K562 (cell line): ENCODE data around the gene NCAPG2. TPM values are rescaled to one million over a fixed set of nuclear protein-coding genes. Genes with fewer than 3 reads are reported as not detected.

ENCODE experiments used
- ATAC-seq: fragments of 200-7000 bp; cut with Tn5 transposase; 3 replicates; pipeline ENCODE4 v1.9.1; 2020; ENCODE audit warnings: moderate library complexity
- BruUV-seq: library from RNA; stranded (reverse); fragments of 400-500 nt; replicated peaks from 2 replicates; lab custom pipeline; 2021; lab: Mats Ljungman, UMichigan
- CTCF ChIA-PET: fragments of 300-600 bp; formaldehyde crosslinking; extraction: SDS; loops from one replicate; lab custom pipeline; 2021; ENCODE audit warnings: low intra/inter-chr PET ratio; lab: Yijun Ruan, JAX
- POLR2A ChIA-PET: fragments of 300-600, 350-650 bp; sonication (Branson Sonifier 250); formaldehyde crosslinking; extraction: SDS; loops from one replicate; lab custom pipeline; 2021; ENCODE audit warnings: antibody characterized with exemption, inconsistent platforms; lab: Yijun Ruan, JAX
- DNase-seq, 4 experiments: peaks; one replicate each; pipeline versions ENCODE4 v3.0.0 to v3.0.0-alpha.2; 2011 to 2018; ENCODE audit warnings: low spot score in 3 of 4, mixed read lengths in 3 of 4; ENCODE audit errors: extremely low read depth in 1 of 4
- FAIRE-seq: peaks from 2 replicates; lab custom pipeline; 2011; peaks lifted over from hg19 to GRCh38; lab: Jason Lieb, UNC
- H2AFZ ChIP-seq: 2 replicates; pipeline ENCODE4 v1.6.0; 2011; ENCODE audit warnings: low read depth, low read length, control low read depth, inconsistent platforms
- H3K27ac ChIP-seq: fragments of 200-600 bp; 3 replicates; pipeline ENCODE4 v1.8.0; 2011; ENCODE audit warnings: low read depth, mild to moderate bottlenecking, control low read depth, inconsistent platforms, low read length, moderate library complexity, mixed read lengths; ENCODE audit errors: extremely low read depth
- H3K27me3 ChIP-seq, 2 experiments: fragments of 300-600 bp in 1 of 2; 2 replicates in 1 of 2; 3 replicates in 1 of 2; pipeline versions ENCODE4 v1.6.0 to v1.8.0; 2011; ENCODE audit warnings: inconsistent platforms in 2 of 2, low read length in 2 of 2, mild to moderate bottlenecking in 1 of 2, mixed read lengths in 1 of 2, moderate library complexity in 1 of 2; ENCODE audit not compliant: control insufficient read depth in 2 of 2, insufficient read depth in 2 of 2
- H3K36me3 ChIP-seq: fragments of 300-600 bp; 3 replicates; pipeline ENCODE4 v1.8.0; 2011; ENCODE audit warnings: mild to moderate bottlenecking, low read length, inconsistent platforms; ENCODE audit not compliant: control insufficient read depth, insufficient read depth
- H3K4me1 ChIP-seq, 2 experiments: fragments of 200-600 bp in 1 of 2; replicated peaks in 1 of 2; 2 replicates in 1 of 2; 3 replicates in 1 of 2; pipeline versions ENCODE4 v1.5.1 to v1.8.0; 2011; ENCODE audit warnings: inconsistent platforms in 2 of 2, low read length in 2 of 2, mild to moderate bottlenecking in 1 of 2, mixed read lengths in 1 of 2, moderate library complexity in 1 of 2; ENCODE audit not compliant: control insufficient read depth in 2 of 2, insufficient read depth in 2 of 2
- H3K4me2 ChIP-seq: 2 replicates; pipeline ENCODE4 v1.6.1; 2011; ENCODE audit warnings: low read length, control low read depth, inconsistent platforms, mixed read lengths; ENCODE audit not compliant: insufficient read depth
- H3K4me3 ChIP-seq: fragments of 200-600 bp; sonication (generic), shearing (Covaris generic); 2 replicates; pipeline ENCODE4 v1.5.1; 2016; ENCODE audit warnings: control low read depth, inconsistent platforms
- H3K79me2 ChIP-seq: fragments of 200-600 bp; 3 replicates; pipeline ENCODE4 v1.8.0; 2011; ENCODE audit warnings: low read length, inconsistent platforms; ENCODE audit not compliant: control insufficient read depth, insufficient read depth
- H3K9ac ChIP-seq, 2 experiments: 2 replicates each; pipeline versions ENCODE4 v1.6.0 to v1.6.1; 2011; ENCODE audit warnings: low read depth in 2 of 2, low read length in 2 of 2, control low read depth in 1 of 2, inconsistent platforms in 1 of 2, mild to moderate bottlenecking in 1 of 2, mixed read lengths in 1 of 2; ENCODE audit not compliant: insufficient read depth in 1 of 2
- H3K9me1 ChIP-seq: one replicate; pipeline ENCODE4 v1.6.0; 2011; ENCODE audit warnings: inconsistent platforms, mild to moderate bottlenecking, low read length, moderate library complexity; ENCODE audit not compliant: control insufficient read depth, insufficient read depth
- H3K9me3 ChIP-seq: replicated peaks from 2 replicates; pipeline ENCODE4 v1.5.1; 2011; ENCODE audit warnings: low read depth, low read length, inconsistent platforms; ENCODE audit not compliant: control insufficient read depth, insufficient read depth
- H4K20me1 ChIP-seq: replicated peaks from 2 replicates; pipeline ENCODE4 v1.6.1; 2011; ENCODE audit warnings: low read length, inconsistent platforms, mixed read lengths; ENCODE audit not compliant: control insufficient read depth, insufficient read depth
- ELF2 ChIP-seq: fragments of 250-450 bp; sonication (Bioruptor Pico); IDR thresholded peaks from 2 replicates; pipeline ENCODE4 v1.5.0; 2021; ENCODE audit warnings: mild to moderate bottlenecking
- KAT8 ChIP-seq: fragments of 450-650 bp; IDR thresholded peaks from 2 replicates; pipeline ENCODE4 v1.6.1; 2016; ENCODE audit warnings: low read depth, mild to moderate bottlenecking
- NRF1 ChIP-seq, 2 experiments: fragments of 450-650 bp; IDR thresholded peaks in 1 of 2; conservative IDR thresholded peaks in 1 of 2; 2 replicates each; pipeline ENCODE4 v1.6.1; 2014; ENCODE audit warnings: mild to moderate bottlenecking in 2 of 2
- POLR2AphosphoS5 ChIP-seq: IDR thresholded peaks from 2 replicates; pipeline ENCODE4 v1.6.1; 2011; ENCODE audit warnings: mild to moderate bottlenecking, low read depth, low read length, moderate library complexity; ENCODE audit not compliant: control insufficient read depth, insufficient read depth
- POLR2G ChIP-seq: fragments of 200-400 bp; formaldehyde crosslinking; IDR thresholded peaks from 2 replicates; pipeline ENCODE4 v1.6.1; 2017; ENCODE audit warnings: low read depth, mild to moderate bottlenecking, antibody characterized with exemption, low read length, moderate library complexity
- WGBS: fragments of 100-300 bp; shearing (Covaris generic); methylation state at CpG from one replicate; pipeline ENCODE4 v1.1.6; 2016; ENCODE audit warnings: low coverage, mixed read lengths; ENCODE audit not compliant: insufficient coverage; ENCODE audit errors: missing lambda C conversion rate; 5-methylcytosine and 5-hydroxymethylcytosine counted together
- in situ Hi-C: fragments of 300-500 bp; cut with MboI; formaldehyde crosslinking; loops from 4 replicates; pipeline ENCODE4 v1.15.0; 2018; ENCODE audit warnings: inconsistent platforms, mixed read lengths
- intact Hi-C: fragments of 100-400 bp; cut with micrococcal nuclease; formaldehyde crosslinking; loops from 2 replicates; pipeline ENCODE4 v1.14.2; 2022
- polyA plus RNA-seq, 8 experiments: library from polyadenylated mRNA; depleted of rRNA in 4 of 8; stranded (reverse) in 5 of 8; unstranded in 3 of 8; fragments of >200 nt; fragmentation: Nextera tagmentation in 2 of 8; fragmentation: Illumina TruSeq in 1 of 8; extraction: Ambion mirVana in 2 of 8; extraction: Trizol in 1 of 8; gene quantifications; 2 replicates each; pipeline versions ENCODE4 v1.2.1 to v1.2.3, GENCODE V29; 2011 to 2014; ENCODE audit warnings: inconsistent platforms in 1 of 8, missing spikeins in 1 of 8
- total RNA-seq, 7 experiments: library from RNA; depleted of rRNA in 6 of 7; stranded (reverse); fragments of >200 nt in 6 of 7; fragmentation: Illumina TruSeq in 2 of 7; extraction: Trizol in 2 of 7; gene quantifications; 2 replicates each; pipeline versions ENCODE4 v1.2.1 to v1.2.3, GENCODE V29; 2011 to 2021; ENCODE audit warnings: low replicate concordance in 1 of 7

NCAPG2 gene
- total and polyA plus RNA-seq, 9 of the 15 experiments (the other 6 are each of a cell fraction or from before 2014, with no cell fraction given), result 21.5 to 127 (median 86.1) TPM

DNA sequence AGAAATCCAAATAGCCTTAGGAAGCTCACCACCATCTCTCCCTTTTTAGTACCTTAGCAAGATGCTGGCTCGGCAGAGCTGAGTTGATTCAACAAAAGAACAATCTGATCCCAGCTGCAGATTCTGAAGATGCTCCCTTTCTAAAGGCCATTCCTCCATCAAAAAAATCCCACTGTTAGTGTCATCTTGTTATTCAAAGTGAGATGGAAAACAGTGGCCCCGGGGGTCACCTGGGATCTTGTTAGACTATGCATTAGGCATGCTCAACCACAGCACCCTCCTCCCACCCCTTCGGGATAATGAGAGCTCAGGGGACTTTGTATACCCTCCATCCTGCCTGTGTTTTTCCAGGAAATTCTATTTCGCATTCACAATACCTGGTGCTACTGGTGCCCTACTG lies 2.4 kb downstream of the NCAPG2 start:
- peak overlapping the region; percentile 99 for H3K4me2 ChIP-seq
- H3K4me1 ChIP-seq, result peaks cover 31 to 34% of the 10 kb centered on the region in 2 experiments
- H2AFZ ChIP-seq, result no peak overlapping the region
- ATAC-seq (no peak), FAIRE-seq (no peak), DNase-seq (no peak)
- no peaks in the 10 kb centered on the region for H3K27me3 ChIP-seq
- BruUV-seq, result no TSS peak
- H3K9ac ChIP-seq, result peak overlapping the region in 1 of 2 experiments; percentile 5; a peak in 1 of 4 replicates
- intact Hi-C loops, result loop anchor here (5.0 kb wide), 1 partner anchor 40 kb away; no protein-coding TSS in a partner anchor
- WGBS, result 79% methylated on average over 4 of the region's 4 CpGs
- no peaks in the 10 kb centered on the region; the same call in none of the 2 replicates for H3K9me3 ChIP-seq
- H3K4me3 ChIP-seq, result no peak overlapping the region
- ChIA-PET POLR2A (interaction anchor here (0.5 to 2.7 kb wide), 8 partner anchors 11 to 327 kb away, joined by 3 to 16 read pairs (median 4); no protein-coding TSS in a partner anchor), CTCF (no interaction called here)
- H3K9me1 ChIP-seq, result peaks cover 2% of the 10 kb centered on the region
- 0 out of 2 replicates have a peak, but pooled peaks cover 3% of the 10 kb centered on the region for H4K20me1 ChIP-seq
- H3K36me3 ChIP-seq, result peaks cover 57% of the 10 kb centered on the region
- in situ Hi-C loops, result no loop called here
- TF ChIP-seq ELF2 (CRISPR knock-in tag) (no peak), NRF1 (conservative IDR thresholded peaks at IDR 0.05 in 1 of 2, IDR thresholded peaks at IDR 0.05 in 1 of 2) (0 out of 4 replicates have a peak, but pooled peaks of 1 of the 2 experiments have one; percentile 13)
- TF ChIP-seq, all 486 proteins: peak for 1
- peaks cover 71% of the 10 kb centered on the region for H3K79me2 ChIP-seq
- H3K27ac ChIP-seq, result no peak overlapping the region

DNA sequence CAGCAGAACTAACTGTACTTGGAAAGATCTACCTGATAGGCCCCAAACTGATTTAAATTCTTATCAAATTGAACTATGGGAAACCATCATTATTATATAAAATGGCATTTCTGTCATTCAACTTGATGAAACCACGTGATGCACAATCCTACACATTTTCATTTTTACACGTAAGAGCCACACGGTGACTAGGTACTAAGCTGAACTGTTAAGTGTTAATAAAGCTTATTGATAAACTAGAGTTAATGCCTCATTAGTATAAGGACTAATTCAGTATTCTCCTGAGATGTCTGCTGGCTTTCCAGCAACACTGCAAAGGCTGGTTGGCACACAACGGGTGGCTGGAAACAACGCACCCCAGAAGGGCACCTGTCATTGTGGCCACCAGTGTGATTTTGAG lies 4.6 kb downstream of the NCAPG2 start:
- DNase-seq (no peak), ATAC-seq (no peak), FAIRE-seq (no peak)
- 0 out of 2 replicates have a peak, but pooled peaks have one; percentile 37 for TF ChIP-seq POLR2AphosphoS5
- no peak for TF ChIP-seq KAT8
- 0 out of 2 replicates have a peak, but pooled peaks have one; percentile 20 for TF ChIP-seq POLR2G
- H3K36me3 ChIP-seq, result peaks cover 79% of the 10 kb centered on the region
- H3K27me3 ChIP-seq, result no peaks in the 10 kb centered on the region
- intact Hi-C loops, result loop anchor here (5.0 kb wide), 1 partner anchor 42 kb away; no protein-coding TSS in a partner anchor
- H3K27ac ChIP-seq, result no peak overlapping the region
- ChIA-PET POLR2A (interaction anchor here (1.8 to 2.7 kb wide), 3 partner anchors 9 to 12 kb away, joined by 6 to 16 read pairs (median 7); no protein-coding TSS in a partner anchor), CTCF (no interaction called here)
- no peak overlapping the region for H3K4me3 ChIP-seq
- no TSS peak for BruUV-seq
- 97% methylated on average over 5 of the region's 5 CpGs for WGBS
- no peak overlapping the region for H2AFZ ChIP-seq
- H3K9me1 ChIP-seq, result peaks cover 7% of the 10 kb centered on the region
- no peak overlapping the region for H3K4me2 ChIP-seq
- H3K9me3 ChIP-seq, result no peaks in the 10 kb centered on the region
- H3K4me1 ChIP-seq, result peaks cover 16 to 20% of the 10 kb centered on the region in 2 experiments; a peak in 3 of 5 replicates
- 0 out of 2 replicates have a peak, but pooled peaks cover 3% of the 10 kb centered on the region for H4K20me1 ChIP-seq
- in situ Hi-C loops, result no loop called here
- peaks cover 88% of the 10 kb centered on the region for H3K79me2 ChIP-seq
- no peak overlapping the region for H3K9ac ChIP-seq
